Panc1 (cell line): ENCODE results near the gene LRRC10B. TPM values are rescaled to one million over a fixed set of nuclear protein-coding genes. Genes with fewer than 3 reads are reported as not detected.

Experiments
- ATAC-seq: fragments of 200-7000 bp; cut with Tn5 transposase; 2 replicates; pipeline ENCODE4 v1.9.1; 2020; ENCODE audit warnings: mild to moderate bottlenecking, moderate library complexity
- BruUV-seq: library from RNA; stranded (reverse); fragments of 400-500 nt; replicated peaks from 2 replicates; lab custom pipeline; 2021; lab: Mats Ljungman, UMichigan
- CTCF ChIA-PET: fragments of 300-600 bp; sonication (Branson Sonifier 250); formaldehyde crosslinking; loops from one replicate; lab custom pipeline; 2022; ENCODE audit warnings: antibody characterized with exemption; lab: Charles Lee
- POLR2A ChIA-PET: fragments of 300-600 bp; sonication (Branson Sonifier 250); formaldehyde crosslinking; loops from one replicate; lab custom pipeline; 2022; ENCODE audit warnings: antibody characterized with exemption; lab: Charles Lee
- DNase-seq: peaks from one replicate; pipeline ENCODE4 v3.0.0-alpha.2; 2010; ENCODE audit warnings: low read depth, low spot score
- H3K27ac ChIP-seq: 2 replicates; pipeline ENCODE4 v1.5.1; 2011; ENCODE audit warnings: mild to moderate bottlenecking, low read length, inconsistent platforms
- H3K27me3 ChIP-seq: fragments of 200-500 bp; sonication (Bioruptor generic); 2 replicates; pipeline ENCODE4 v1.6.0; 2014; ENCODE audit warnings: low read length, inconsistent platforms; ENCODE audit not compliant: control insufficient read depth, insufficient read depth
- H3K36me3 ChIP-seq: fragments of 200-500 bp; sonication (Bioruptor generic); 2 replicates; pipeline ENCODE4 v1.5.1; 2014; ENCODE audit warnings: inconsistent platforms, mild to moderate bottlenecking, low read length, moderate library complexity; ENCODE audit not compliant: control insufficient read depth, insufficient read depth
- H3K4me1 ChIP-seq: 2 replicates; pipeline ENCODE4 v1.5.1; 2011; ENCODE audit warnings: inconsistent platforms, mild to moderate bottlenecking, low read length, moderate library complexity; ENCODE audit not compliant: control insufficient read depth, insufficient read depth
- H3K4me3 ChIP-seq, 2 experiments: 2 replicates each; pipeline ENCODE4 v1.5.1; 2011 to 2012; ENCODE audit warnings: low read depth in 2 of 2, low read length in 2 of 2, mild to moderate bottlenecking in 2 of 2, inconsistent platforms in 1 of 2, moderate library complexity in 1 of 2
- H3K9me3 ChIP-seq: fragments of 200-500 bp; sonication (Bioruptor generic); 2 replicates; pipeline ENCODE4 v1.5.1; 2014; ENCODE audit warnings: low read depth, mild to moderate bottlenecking, inconsistent platforms, low read length, moderate library complexity; ENCODE audit not compliant: control insufficient read depth, insufficient read depth
- CTCF ChIP-seq: fragments of 450-650 bp; IDR thresholded peaks from 2 replicates; pipeline ENCODE4 v1.5.1; 2017; ENCODE audit warnings: mild to moderate bottlenecking
- POLR2AphosphoS5 ChIP-seq: IDR thresholded peaks from 2 replicates; pipeline ENCODE4 v1.6.1; 2012; ENCODE audit warnings: mild to moderate bottlenecking, low read depth, low read length, moderate library complexity
- TCF7L2 ChIP-seq: IDR thresholded peaks from 2 replicates; pipeline ENCODE4 v1.6.1; 2011; ENCODE audit warnings: mild to moderate bottlenecking, low read depth, low read length, inconsistent platforms
- in situ Hi-C: cut with HindIII; loops from 2 replicates; pipeline ENCODE4 v1.10.0; 2016; ENCODE audit warnings: low sequenced_read_pairs, low pct_unique_long_range_greater_than_20kb
- intact Hi-C: fragments of 100-400 bp; cut with micrococcal nuclease; formaldehyde crosslinking; loops from one replicate; pipeline ENCODE4 v1.10.0; 2022; ENCODE audit not compliant: unreplicated experiment
- total RNA-seq: library from RNA; stranded (reverse); gene quantifications from one replicate; pipeline ENCODE4 v1.2.1, GENCODE V29; 2021; ENCODE audit not compliant: unreplicated experiment
- TF ChIP-seq, protein P1 (sequence below), 2 experiments: IDR thresholded peaks; 2 replicates each; pipeline ENCODE4 v1.6.1; 2011 to 2012; ENCODE audit warnings: low read depth in 2 of 2, control low read depth in 1 of 2, low read length in 1 of 2, mild to moderate bottlenecking in 1 of 2, moderate library complexity in 1 of 2; ENCODE audit not compliant: insufficient read depth in 1 of 2

Gene LRRC10B
- total RNA-seq, 1 experiment from 2014 or later: 0.23 TPM

- peak; percentile 93 for ATAC-seq
Observed at GRCh38 chr11:61509043-61510029, 787 bp downstream of the LRRC10B start.

More at GRCh38 chr11:61509043-61510029, 787 bp downstream of the LRRC10B start:
- in situ Hi-C loops: no loop called here
- no peak overlapping the region for H3K4me3 ChIP-seq
- no peak for DNase-seq
- ChIA-PET CTCF (interaction anchor here (0.6 to 1.1 kb wide), 4 partner anchors 8 to 129 kb away, joined by 3 to 13 read pairs (median 4); no protein-coding TSS in a partner anchor), POLR2A (interaction anchor here (0.6 kb wide), 1 partner anchor 72 kb away, joined by 8 read pairs; no protein-coding TSS in a partner anchor)
- H3K9me3 ChIP-seq: no peaks in the 10 kb centered on the region
- H3K4me1 ChIP-seq: no peaks in the 10 kb centered on the region
- peaks cover 4% of the 10 kb centered on the region; the same call in 1 of the 2 replicates for H3K27me3 ChIP-seq
- H3K27ac ChIP-seq: no peak overlapping the region
- no TSS peak for BruUV-seq
- H3K36me3 ChIP-seq: no peaks in the 10 kb centered on the region
- intact Hi-C loops: loop anchor here (10.0 kb wide), 1 partner anchor 65 kb away; no protein-coding TSS in a partner anchor
- TF ChIP-seq POLR2AphosphoS5 (no peak), TCF7L2 (no peak), CTCF (peak; percentile 85)
- TF ChIP-seq, protein P1, sequence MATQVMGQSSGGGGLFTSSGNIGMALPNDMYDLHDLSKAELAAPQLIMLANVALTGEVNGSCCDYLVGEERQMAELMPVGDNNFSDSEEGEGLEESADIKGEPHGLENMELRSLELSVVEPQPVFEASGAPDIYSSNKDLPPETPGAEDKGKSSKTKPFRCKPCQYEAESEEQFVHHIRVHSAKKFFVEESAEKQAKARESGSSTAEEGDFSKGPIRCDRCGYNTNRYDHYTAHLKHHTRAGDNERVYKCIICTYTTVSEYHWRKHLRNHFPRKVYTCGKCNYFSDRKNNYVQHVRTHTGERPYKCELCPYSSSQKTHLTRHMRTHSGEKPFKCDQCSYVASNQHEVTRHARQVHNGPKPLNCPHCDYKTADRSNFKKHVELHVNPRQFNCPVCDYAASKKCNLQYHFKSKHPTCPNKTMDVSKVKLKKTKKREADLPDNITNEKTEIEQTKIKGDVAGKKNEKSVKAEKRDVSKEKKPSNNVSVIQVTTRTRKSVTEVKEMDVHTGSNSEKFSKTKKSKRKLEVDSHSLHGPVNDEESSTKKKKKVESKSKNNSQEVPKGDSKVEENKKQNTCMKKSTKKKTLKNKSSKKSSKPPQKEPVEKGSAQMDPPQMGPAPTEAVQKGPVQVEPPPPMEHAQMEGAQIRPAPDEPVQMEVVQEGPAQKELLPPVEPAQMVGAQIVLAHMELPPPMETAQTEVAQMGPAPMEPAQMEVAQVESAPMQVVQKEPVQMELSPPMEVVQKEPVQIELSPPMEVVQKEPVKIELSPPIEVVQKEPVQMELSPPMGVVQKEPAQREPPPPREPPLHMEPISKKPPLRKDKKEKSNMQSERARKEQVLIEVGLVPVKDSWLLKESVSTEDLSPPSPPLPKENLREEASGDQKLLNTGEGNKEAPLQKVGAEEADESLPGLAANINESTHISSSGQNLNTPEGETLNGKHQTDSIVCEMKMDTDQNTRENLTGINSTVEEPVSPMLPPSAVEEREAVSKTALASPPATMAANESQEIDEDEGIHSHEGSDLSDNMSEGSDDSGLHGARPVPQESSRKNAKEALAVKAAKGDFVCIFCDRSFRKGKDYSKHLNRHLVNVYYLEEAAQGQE (IDR thresholded peaks at IDR 0.05; ENCODE audit: insufficient read depth in 1 of 2, low read depth in 2 of 2, low read length in 1 of 2): 0 out of 4 replicates have a peak, but pooled peaks of 1 of the 2 experiments have one; percentile 16
